Mesenchymal stem cell (in vitro differentiated cells and primary cell): Measurements from ENCODE around the gene DGCR8.

Experiments
- DNase-seq: peaks from one replicate; pipeline ENCODE4 v3.0.0-alpha.2; 2013
- H2AFZ ChIP-seq: one replicate; pipeline ENCODE4 v1.6.1; 2013; ENCODE audit warnings: low read depth, mild to moderate bottlenecking, control low read depth, inconsistent platforms, low read length, moderate library complexity
- H2AK5ac ChIP-seq: 2 replicates; pipeline ENCODE4 v1.6.1; 2013; ENCODE audit warnings: low read length, moderate library complexity, mild to moderate bottlenecking, inconsistent platforms; ENCODE audit not compliant: severe bottlenecking
- H2BK120ac ChIP-seq: one replicate; pipeline ENCODE4 v1.6.1; 2013; ENCODE audit warnings: low read depth, mild to moderate bottlenecking, inconsistent platforms, low read length, moderate library complexity
- H2BK12ac ChIP-seq, 2 experiments: one replicate each; pipeline ENCODE4 v1.6.1; 2013; ENCODE audit warnings: inconsistent platforms in 2 of 2, low read length in 2 of 2, mild to moderate bottlenecking in 2 of 2, moderate library complexity in 2 of 2, control low read depth in 1 of 2
- H2BK15ac ChIP-seq: one replicate; pipeline ENCODE4 v1.6.1; 2013; ENCODE audit warnings: mild to moderate bottlenecking, low read depth, inconsistent platforms; ENCODE audit not compliant: poor library complexity, severe bottlenecking
- H2BK5ac ChIP-seq: 2 replicates; pipeline ENCODE4 v1.6.1; 2013; ENCODE audit warnings: low read depth, mild to moderate bottlenecking, low read length, control low read depth, inconsistent platforms; ENCODE audit not compliant: poor library complexity, severe bottlenecking
- H3K14ac ChIP-seq, 2 experiments: one replicate each; pipeline ENCODE4 v1.6.1; 2013; ENCODE audit warnings: inconsistent platforms in 2 of 2, low read length in 2 of 2, control low read depth in 1 of 2, mild to moderate bottlenecking in 1 of 2, moderate library complexity in 1 of 2
- H3K18ac ChIP-seq, 2 experiments: one replicate each; pipeline ENCODE4 v1.6.1; 2013; ENCODE audit warnings: inconsistent platforms in 2 of 2, low read length in 2 of 2, control low read depth in 1 of 2, low read depth in 1 of 2, mild to moderate bottlenecking in 1 of 2
- H3K23ac ChIP-seq, 2 experiments: one replicate each; pipeline ENCODE4 v1.6.1; 2013; ENCODE audit warnings: inconsistent platforms in 2 of 2, low read length in 2 of 2, mild to moderate bottlenecking in 2 of 2, moderate library complexity in 2 of 2, control low read depth in 1 of 2
- H3K27ac ChIP-seq: 2 replicates; pipeline ENCODE4 v1.5.1; 2013; ENCODE audit warnings: mild to moderate bottlenecking, moderate library complexity, low read length, control low read depth, inconsistent platforms; ENCODE audit not compliant: poor library complexity, severe bottlenecking
- H3K27me3 ChIP-seq, 2 experiments: 2 replicates each; pipeline versions ENCODE4 v1.6.1 to v1.7.0; 2013; ENCODE audit warnings: low read length in 2 of 2, mild to moderate bottlenecking in 2 of 2, moderate library complexity in 2 of 2, control low read depth in 1 of 2, inconsistent platforms in 1 of 2; ENCODE audit not compliant: control insufficient read depth in 1 of 2, insufficient read depth in 1 of 2
- H3K36me3 ChIP-seq, 2 experiments: 2 replicates each; pipeline versions ENCODE4 v1.6.1 to v1.7.0; 2013; ENCODE audit warnings: low read length in 2 of 2, control low read depth in 1 of 2, inconsistent platforms in 1 of 2, low read depth in 1 of 2, mild to moderate bottlenecking in 1 of 2; ENCODE audit not compliant: insufficient read depth in 2 of 2, control insufficient read depth in 1 of 2
- H3K4ac ChIP-seq, 2 experiments: one replicate each; pipeline ENCODE4 v1.6.1; 2013; ENCODE audit warnings: inconsistent platforms in 2 of 2, low read length in 2 of 2, mild to moderate bottlenecking in 2 of 2, moderate library complexity in 2 of 2, control low read depth in 1 of 2, low read depth in 1 of 2
- H3K4me1 ChIP-seq: 2 replicates; pipeline ENCODE4 v1.6.1; 2013; ENCODE audit warnings: low read depth, low read length, control low read depth; ENCODE audit not compliant: control insufficient read depth, insufficient read depth
- H3K4me2 ChIP-seq: 2 replicates; pipeline ENCODE4 v1.6.1; 2013; ENCODE audit warnings: low read length, mild to moderate bottlenecking, inconsistent platforms; ENCODE audit not compliant: poor library complexity, severe bottlenecking
- H3K4me3 ChIP-seq, 2 experiments: 2 replicates each; pipeline versions ENCODE4 v1.5.1 to v1.7.0; 2013; ENCODE audit warnings: low read length in 2 of 2, mild to moderate bottlenecking in 2 of 2, control low read depth in 1 of 2, low read depth in 1 of 2; ENCODE audit not compliant: insufficient read depth in 1 of 2
- H3K79me1 ChIP-seq: replicated peaks from 2 replicates; pipeline ENCODE4 v1.6.1; 2013; ENCODE audit warnings: mild to moderate bottlenecking, control low read depth, low read length, inconsistent platforms; ENCODE audit not compliant: poor library complexity, severe bottlenecking
- H3K9ac ChIP-seq: 2 replicates; pipeline ENCODE4 v1.7.0; 2013; ENCODE audit warnings: mild to moderate bottlenecking, low read length, moderate library complexity
- H3K9me3 ChIP-seq: 2 replicates; pipeline ENCODE4 v1.7.0; 2013; ENCODE audit warnings: mild to moderate bottlenecking, low read length; ENCODE audit not compliant: control insufficient read depth
- H4K8ac ChIP-seq: one replicate; pipeline ENCODE4 v1.6.1; 2013; ENCODE audit warnings: inconsistent platforms, mild to moderate bottlenecking, low read length, moderate library complexity
- H4K91ac ChIP-seq: one replicate; pipeline ENCODE4 v1.6.1; 2013; ENCODE audit warnings: mild to moderate bottlenecking, low read length, inconsistent platforms
- WGBS: methylation state at CpG from one replicate; pipeline ENCODE4 v1.1.7; 2013; ENCODE audit warnings: mixed read lengths; 5-methylcytosine and 5-hydroxymethylcytosine counted together

Gene DGCR8

GRCh38 chr22:20106205-20106848, 26.3 kb downstream of the DGCR8 start:
- no peak overlapping the region for H3K23ac ChIP-seq
- H3K9ac ChIP-seq: no peak overlapping the region
- DNase-seq: no peak
- H2AFZ ChIP-seq: no peak overlapping the region
- H4K8ac ChIP-seq: no peak overlapping the region
- H2BK12ac ChIP-seq: no peak overlapping the region
- H3K4ac ChIP-seq: no peak overlapping the region
- H3K9me3 ChIP-seq: no peaks in the 10 kb centered on the region
- H3K27me3 ChIP-seq: no peaks in the 10 kb centered on the region
- no peak overlapping the region for H2AK5ac ChIP-seq
- no peak overlapping the region for H3K27ac ChIP-seq
- H3K4me1 ChIP-seq: peaks cover 17% of the 10 kb centered on the region
- H3K14ac ChIP-seq: no peak overlapping the region
- WGBS: 96% methylated on average over 20 of the region's 20 CpGs
- no peak overlapping the region for H3K18ac ChIP-seq
- peaks cover 81 to 91% of the 10 kb centered on the region in 2 experiments for H3K36me3 ChIP-seq
- H2BK15ac ChIP-seq: no peak overlapping the region
- no peak overlapping the region for H4K91ac ChIP-seq
- H3K4me3 ChIP-seq: no peak overlapping the region
- H2BK5ac ChIP-seq: no peak overlapping the region
- H3K4me2 ChIP-seq: no peak overlapping the region
- peaks cover 34% of the 10 kb centered on the region for H3K79me1 ChIP-seq
- no peak overlapping the region for H2BK120ac ChIP-seq

- H3K9me3 ChIP-seq: no peaks in the 10 kb centered on the region
- no peak overlapping the region for H3K9ac ChIP-seq
- no peak overlapping the region for H3K23ac ChIP-seq
- no peak overlapping the region for H3K14ac ChIP-seq
- H3K4me1 ChIP-seq: peaks cover 18% of the 10 kb centered on the region
- H2BK120ac ChIP-seq: no peak overlapping the region
- peaks cover 82 to 90% of the 10 kb centered on the region in 2 experiments for H3K36me3 ChIP-seq
- no peak overlapping the region for H3K4ac ChIP-seq
- H3K27me3 ChIP-seq: no peaks in the 10 kb centered on the region
- no peak overlapping the region for H2AFZ ChIP-seq
- 95% methylated on average over 10 of the region's 10 CpGs for whole genome bisulfite sequencing
- H3K18ac ChIP-seq: no peak overlapping the region
- peaks cover 34% of the 10 kb centered on the region for H3K79me1 ChIP-seq
- H3K4me2 ChIP-seq: no peak overlapping the region
- H2BK15ac ChIP-seq: no peak overlapping the region
- no peak overlapping the region for H3K4me3 ChIP-seq
- DNase-seq: no peak
- H4K91ac ChIP-seq: no peak overlapping the region
- H4K8ac ChIP-seq: no peak overlapping the region
- no peak overlapping the region for H2AK5ac ChIP-seq
- no peak overlapping the region for H2BK5ac ChIP-seq
- no peak overlapping the region for H3K27ac ChIP-seq
- H2BK12ac ChIP-seq: no peak overlapping the region
These were observed 26.8 kb downstream of the DGCR8 start for GRCh38 chr22:20106849-20107237.

GRCh38 chr22:20107471-20107901, 27.4 kb downstream of the DGCR8 start:
- Histone ChIP-seq H2AK5ac (no peak overlapping the region), H3K14ac (no peak overlapping the region), H3K79me1 (peaks cover 36% of the 10 kb centered on the region), H2BK15ac (no peak overlapping the region), H4K91ac (no peak overlapping the region), H3K23ac (no peak overlapping the region), H2BK5ac (no peak overlapping the region), H2BK12ac (no peak overlapping the region), H3K36me3 (peaks cover 84 to 90% of the 10 kb centered on the region in 2 experiments), H3K27ac (no peak overlapping the region), H3K9me3 (no peaks in the 10 kb centered on the region), H3K27me3 (no peaks in the 10 kb centered on the region), H2BK120ac (no peak overlapping the region), H3K9ac (no peak overlapping the region), H4K8ac (no peak overlapping the region), H3K4ac (no peak overlapping the region), H3K4me3 (no peak overlapping the region), H2AFZ (no peak overlapping the region), H3K18ac (no peak overlapping the region), H3K4me1 (peaks cover 23% of the 10 kb centered on the region), H3K4me2 (no peak overlapping the region)
- DNase-seq: no peak
- WGBS: over 99% methylated on average over 7 of the region's 7 CpGs

- Histone ChIP-seq H3K79me1 (peaks cover 41% of the 10 kb centered on the region), H4K91ac (no peak overlapping the region), H2AK5ac (no peak overlapping the region), H2BK15ac (no peak overlapping the region), H3K4me2 (no peak overlapping the region), H2BK12ac (no peak overlapping the region), H3K27ac (no peak overlapping the region), H3K18ac (no peak overlapping the region), H2AFZ (no peak overlapping the region), H3K4me1 (peaks cover 23% of the 10 kb centered on the region), H3K9ac (no peak overlapping the region), H2BK5ac (no peak overlapping the region), H2BK120ac (no peak overlapping the region), H3K9me3 (no peaks in the 10 kb centered on the region), H3K4ac (no peak overlapping the region), H3K14ac (no peak overlapping the region), H3K36me3 (peaks cover 90 to 94% of the 10 kb centered on the region in 2 experiments), H3K27me3 (no peaks in the 10 kb centered on the region), H3K4me3 (no peak overlapping the region), H4K8ac (no peak overlapping the region), H3K23ac (no peak overlapping the region)
- WGBS: 94% methylated on average over 13 of the region's 13 CpGs
- no peak for DNase-seq
These were observed 28.1 kb downstream of the DGCR8 start for GRCh38 chr22:20107951-20108756.
